C4-2B (cell line): ENCODE measurements around the gene VRTN.

Experiments used
- CTCF ChIP-seq: fragments of 450-650 bp; conservative IDR thresholded peaks from 2 replicates; pipeline ENCODE4 v1.5.1; 2017; ENCODE audit warnings: mild to moderate bottlenecking
- ZFX ChIP-seq: fragments of 450-650 bp; IDR thresholded peaks from 2 replicates; pipeline ENCODE4 v1.6.1; 2017

DNA sequence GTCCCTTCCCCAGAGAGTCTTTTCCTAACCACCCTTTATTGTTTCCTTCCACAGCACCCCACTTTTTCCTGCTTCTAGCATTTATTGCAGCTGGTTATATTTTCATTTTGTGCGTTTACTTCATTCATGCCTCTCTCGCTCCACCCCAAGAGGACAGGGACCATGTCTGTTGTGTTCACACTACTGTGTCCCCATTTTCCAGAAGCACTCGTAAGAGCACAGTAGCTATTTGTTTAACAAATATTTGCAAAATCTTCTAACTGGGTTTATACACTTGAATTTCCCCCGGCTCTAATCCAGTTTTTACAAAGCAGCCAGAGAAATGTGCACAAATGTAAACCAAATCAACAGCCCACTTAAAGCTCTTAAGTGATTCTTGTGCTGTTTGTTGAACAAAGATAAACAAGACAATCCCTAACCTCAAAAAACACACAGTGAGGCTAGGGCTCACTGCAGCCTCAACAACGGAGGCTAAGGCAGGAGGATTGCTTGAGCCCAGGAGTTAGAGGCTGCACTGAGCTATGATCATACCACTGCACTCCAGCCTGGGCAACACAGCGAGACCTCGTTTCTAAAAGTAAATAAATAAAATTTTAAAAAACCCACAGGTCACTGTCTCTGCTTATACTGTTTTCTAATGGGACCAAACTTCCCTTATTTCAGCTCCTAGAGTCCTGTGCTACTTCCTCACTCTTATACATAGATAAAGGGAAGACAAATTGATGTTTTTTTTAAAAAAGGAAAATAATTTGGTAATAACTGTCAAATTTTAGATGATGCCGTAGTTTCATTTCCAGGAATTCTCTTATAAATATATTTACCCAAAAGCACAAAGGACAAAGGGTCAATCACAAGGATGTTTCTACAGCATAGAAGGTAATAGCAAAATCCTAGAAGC is 38.9 kb upstream of the VRTN start:
- TF ChIP-seq CTCF (no peak), ZFX (no peak)
